GM10266 (cell line): ENCODE data around the gene NKD2.

ENCODE experiments used
- DNase-seq: peaks from one replicate; pipeline ENCODE4 v3.0.0; 2012; ENCODE audit errors: extremely low spot score
- TF ChIP-seq, protein P1 (sequence below): IDR thresholded peaks from 2 replicates; pipeline ENCODE4 v1.5.1; 2012; ENCODE audit warnings: mild to moderate bottlenecking, low read depth; ENCODE audit not compliant: control insufficient read depth, insufficient read depth; ENCODE audit errors: missing control alignments

Gene NKD2

DNA sequence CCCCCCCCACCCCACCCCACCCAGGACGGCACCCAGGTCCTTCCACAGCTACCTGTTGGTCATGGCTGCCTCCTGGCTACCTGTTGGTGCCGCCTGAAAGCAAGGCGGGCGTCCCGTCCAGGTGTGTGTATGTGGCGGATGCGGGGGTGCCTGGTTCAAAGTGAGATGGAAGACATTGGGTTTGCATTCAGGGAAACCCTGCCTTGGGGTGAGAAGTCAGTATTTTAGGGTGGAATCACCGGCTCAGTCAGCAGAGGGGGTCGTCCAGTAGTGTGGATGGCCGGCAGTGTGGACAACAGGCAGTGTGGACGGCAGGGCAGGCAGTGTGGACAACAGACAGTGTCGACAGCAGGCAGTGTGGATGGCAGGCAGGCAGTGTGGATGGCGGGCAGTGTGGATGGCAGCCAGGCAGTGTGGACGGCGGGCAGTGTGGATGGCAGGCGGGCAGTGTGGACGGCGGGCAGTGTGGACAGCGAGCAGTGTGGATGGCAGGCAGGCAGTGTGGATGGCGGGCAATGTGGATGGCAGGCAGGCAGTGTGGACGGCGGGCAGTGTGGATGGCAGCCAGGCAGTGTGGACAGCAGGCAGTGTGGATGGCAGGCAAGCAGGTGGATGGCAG, 28.0 kb downstream of the NKD2 start:
- TF ChIP-seq, protein P1, sequence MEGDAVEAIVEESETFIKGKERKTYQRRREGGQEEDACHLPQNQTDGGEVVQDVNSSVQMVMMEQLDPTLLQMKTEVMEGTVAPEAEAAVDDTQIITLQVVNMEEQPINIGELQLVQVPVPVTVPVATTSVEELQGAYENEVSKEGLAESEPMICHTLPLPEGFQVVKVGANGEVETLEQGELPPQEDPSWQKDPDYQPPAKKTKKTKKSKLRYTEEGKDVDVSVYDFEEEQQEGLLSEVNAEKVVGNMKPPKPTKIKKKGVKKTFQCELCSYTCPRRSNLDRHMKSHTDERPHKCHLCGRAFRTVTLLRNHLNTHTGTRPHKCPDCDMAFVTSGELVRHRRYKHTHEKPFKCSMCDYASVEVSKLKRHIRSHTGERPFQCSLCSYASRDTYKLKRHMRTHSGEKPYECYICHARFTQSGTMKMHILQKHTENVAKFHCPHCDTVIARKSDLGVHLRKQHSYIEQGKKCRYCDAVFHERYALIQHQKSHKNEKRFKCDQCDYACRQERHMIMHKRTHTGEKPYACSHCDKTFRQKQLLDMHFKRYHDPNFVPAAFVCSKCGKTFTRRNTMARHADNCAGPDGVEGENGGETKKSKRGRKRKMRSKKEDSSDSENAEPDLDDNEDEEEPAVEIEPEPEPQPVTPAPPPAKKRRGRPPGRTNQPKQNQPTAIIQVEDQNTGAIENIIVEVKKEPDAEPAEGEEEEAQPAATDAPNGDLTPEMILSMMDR, result no peak
- DNase-seq, result no peak

DNA sequence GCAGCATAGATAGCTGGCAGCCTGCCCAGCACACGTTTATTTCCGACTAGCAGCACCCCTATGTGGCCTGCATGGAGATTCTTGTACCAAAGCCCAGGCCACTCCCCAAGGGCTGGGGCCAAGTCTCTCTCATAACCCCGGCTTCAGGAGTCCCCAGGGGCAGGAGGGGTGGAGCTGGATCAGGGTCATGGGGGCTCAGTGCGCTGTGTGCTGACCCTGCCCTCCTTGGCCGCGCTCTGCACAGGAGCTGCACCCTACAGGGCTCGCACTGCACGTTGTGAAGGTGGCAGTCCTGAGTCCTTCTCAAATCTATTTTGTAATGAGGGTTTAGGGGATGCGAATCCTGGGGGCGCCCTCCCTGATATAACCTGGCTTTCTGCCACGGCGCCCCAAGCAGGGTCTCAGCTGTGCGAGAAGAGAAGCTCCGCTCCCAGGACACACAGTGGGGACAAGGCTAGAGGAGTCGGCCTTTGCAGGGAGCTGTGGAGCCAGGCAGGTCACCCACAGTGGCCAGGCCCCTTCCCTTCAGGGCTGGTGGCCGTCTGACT, 28.6 kb downstream of the NKD2 start:
- TF ChIP-seq, protein P1, result no peak
- DNase-seq, result no peak

DNA sequence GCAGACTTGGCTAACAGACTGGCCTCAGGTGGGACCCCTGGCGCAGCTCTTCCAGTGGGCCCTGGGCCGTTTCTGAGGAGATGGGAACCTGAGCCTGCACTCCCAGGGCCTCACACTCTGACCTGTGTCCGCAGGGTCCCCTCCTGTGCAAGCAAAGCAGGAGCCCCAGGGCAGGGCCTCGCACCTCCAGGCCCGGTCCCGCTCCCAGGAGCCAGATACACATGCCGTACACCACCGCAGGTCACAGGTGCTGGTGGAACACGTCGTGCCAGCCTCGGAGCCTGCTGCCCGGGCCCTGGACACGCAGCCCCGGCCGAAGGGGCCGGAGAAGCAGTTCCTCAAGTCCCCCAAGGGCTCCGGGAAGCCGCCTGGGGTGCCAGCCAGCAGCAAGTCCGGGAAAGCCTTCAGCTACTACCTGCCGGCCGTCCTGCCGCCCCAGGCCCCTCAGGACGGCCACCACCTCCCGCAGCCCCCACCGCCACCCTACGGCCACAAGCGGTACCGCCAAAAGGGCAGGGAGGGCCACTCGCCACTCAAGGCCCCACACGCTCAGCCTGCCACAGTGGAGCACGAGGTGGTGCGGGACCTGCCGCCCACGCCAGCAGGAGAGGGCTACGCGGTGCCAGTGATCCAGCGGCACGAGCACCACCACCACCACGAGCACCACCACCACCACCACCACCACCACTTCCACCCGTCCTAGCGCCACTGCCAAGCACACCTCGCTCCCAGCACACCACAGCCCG, 29.2 kb downstream of the NKD2 start:
- no peak for DNase-seq
- TF ChIP-seq, protein P1, result no peak

DNA sequence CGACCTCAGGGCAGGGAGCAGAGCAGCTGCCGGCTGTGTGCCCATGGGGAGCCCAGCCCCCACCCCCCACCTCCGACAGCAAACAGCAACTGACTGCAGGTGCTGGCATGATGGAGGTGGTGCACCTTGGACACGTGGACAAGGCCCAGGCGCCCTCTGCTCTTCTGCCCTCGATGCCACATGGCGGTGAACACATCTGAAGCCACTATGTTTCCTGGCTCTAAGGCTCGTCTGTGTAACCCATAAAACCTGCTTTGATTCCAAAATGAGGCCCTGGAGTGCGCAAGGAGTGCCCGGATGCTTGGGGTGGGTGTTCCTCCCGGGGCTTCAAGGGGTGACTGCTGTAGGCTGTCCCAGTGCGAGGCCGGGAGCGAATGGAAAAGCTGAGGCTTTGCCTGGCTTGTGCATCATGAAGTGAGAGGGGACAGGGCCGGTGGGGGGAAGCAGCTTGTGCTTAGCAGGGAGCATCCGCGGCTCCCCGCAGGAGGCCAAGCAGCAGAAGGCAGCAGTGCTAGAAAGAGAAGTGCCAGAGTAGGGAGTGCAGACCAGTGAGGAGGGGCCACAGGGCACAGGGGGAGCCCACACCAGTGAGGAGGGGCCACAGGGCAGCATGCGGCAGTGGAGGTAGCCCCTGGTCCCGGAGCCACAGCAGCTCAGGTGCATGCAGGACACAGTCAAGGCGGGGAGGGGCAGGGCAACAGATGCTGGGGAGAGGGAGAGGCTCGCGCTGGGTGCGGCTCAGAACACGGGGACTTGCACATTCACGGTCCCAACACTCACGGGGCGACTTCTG, 30.0 kb downstream of the NKD2 start:
- TF ChIP-seq, protein P1, result no peak
- no peak for DNase-seq

DNA sequence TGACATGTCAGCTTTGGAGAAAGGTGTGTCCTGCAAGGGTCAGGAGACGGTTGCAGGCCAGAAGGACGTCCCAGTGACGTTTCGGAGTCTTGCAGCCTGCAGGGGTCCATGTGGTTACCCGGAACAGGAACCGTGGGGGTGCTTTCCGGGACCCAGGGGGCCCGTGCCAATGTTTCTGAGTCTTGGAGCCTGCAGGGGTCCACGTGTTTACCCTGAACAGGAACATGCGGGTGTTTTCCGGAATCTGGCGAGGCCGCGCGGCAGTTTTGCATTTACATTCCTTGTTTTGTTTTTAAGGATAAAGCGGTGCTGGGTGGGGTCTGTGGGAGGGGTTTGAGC, 30.6 kb downstream of the NKD2 start:
- TF ChIP-seq, protein P1, result no peak

DNA sequence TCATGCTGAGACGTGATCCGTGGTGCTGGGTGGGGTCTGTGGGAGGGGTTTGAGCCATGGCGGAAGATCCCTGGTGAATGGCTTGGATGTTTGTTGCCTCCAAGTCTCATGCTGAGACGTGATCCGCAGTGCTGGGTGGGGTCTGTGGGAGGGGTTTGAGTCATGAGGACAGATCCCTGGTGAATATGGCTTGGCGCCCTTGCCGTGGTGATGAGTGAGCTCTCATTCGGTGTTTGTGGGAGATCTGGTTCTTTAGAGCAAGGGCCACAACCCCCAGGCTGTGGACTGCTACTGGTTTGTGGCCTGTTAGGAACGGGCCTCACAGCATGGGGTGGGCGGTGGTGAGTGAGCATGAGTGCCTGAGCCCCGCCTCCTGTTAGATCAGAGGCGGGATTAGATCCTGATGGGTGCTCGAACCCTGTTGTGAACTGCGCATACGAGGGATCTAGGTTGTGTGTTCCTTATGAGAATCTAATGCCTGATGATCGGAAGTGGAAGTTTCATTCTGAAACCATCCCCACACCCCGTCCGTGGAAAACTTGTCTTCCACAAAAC, 31.2 kb downstream of the NKD2 start:
- TF ChIP-seq, protein P1, result no peak
- DNase-seq, result no peak

More for the DNA sequence above, 30.6 kb downstream of the NKD2 start:
- no peak for DNase-seq
